COLO668 (cell line): ENCODE measurements around the gene DTNBP1.
A peak's percentile ranks its signal among the peaks of the same experiment; 100 is the strongest.

ENCODE experiments used
- DNase-seq: peaks from one replicate; lab custom pipeline; 2025; ENCODE audit not compliant: unreplicated experiment; lab: John Stamatoyannopoulos, UW

Gene DTNBP1

GRCh38 chr6:15504581-15505350 lies 158.1 kb downstream of the DTNBP1 start:
- DNase-seq: peak; percentile 1

GRCh38 chr6:15504040-15504495 lies 158.8 kb downstream of the DTNBP1 start:
- no peak for DNase-seq

- DNase-seq: no peak
Observed at GRCh38 chr6:15503346-15503680, 159.5 kb downstream of the DTNBP1 start.

GRCh38 chr6:15502446-15503345 lies 160.1 kb downstream of the DTNBP1 start:
- no peak for DNase-seq

- no peak for DNase-seq
Observed at GRCh38 chr6:15501826-15502445, 160.9 kb downstream of the DTNBP1 start.

- DNase-seq: no peak
Observed at GRCh38 chr6:15500901-15501825, 161.7 kb downstream of the DTNBP1 start.

- DNase-seq: no peak
Observed at GRCh38 chr6:15500078-15500740, 162.6 kb downstream of the DTNBP1 start.

- no peak for DNase-seq
Observed at GRCh38 chr6:15499591-15499990, 163.2 kb downstream of the DTNBP1 start.

GRCh38 chr6:15499125-15499524 lies 163.7 kb downstream of the DTNBP1 start:
- DNase-seq: no peak

- DNase-seq: no peak
Observed at GRCh38 chr6:15498640-15499039, 164.2 kb downstream of the DTNBP1 start.

GRCh38 chr6:15496345-15497131 lies 166.3 kb downstream of the DTNBP1 start:
- DNase-seq: no peak

GRCh38 chr6:15495375-15495901 lies 167.4 kb downstream of the DTNBP1 start:
- no peak for DNase-seq

GRCh38 chr6:15493437-15494168 lies 169.2 kb downstream of the DTNBP1 start:
- no peak for DNase-seq

GRCh38 chr6:15491986-15492269 lies 170.9 kb downstream of the DTNBP1 start:
- DNase-seq: no peak

- peak; percentile 45 for DNase-seq
Observed at GRCh38 chr6:15491255-15491985, 171.4 kb downstream of the DTNBP1 start.

GRCh38 chr6:15490242-15491100 lies 172.4 kb downstream of the DTNBP1 start:
- DNase-seq: no peak
